AG10803 (cell line): ENCODE measurements around the gene EIF1.

Experiments
- DNase-seq: peaks from one replicate; pipeline ENCODE4 v3.0.0; 2010; ENCODE audit warnings: low read depth
- H3K4me3 ChIP-seq: 2 replicates; pipeline ENCODE4 v1.5.1; 2011; ENCODE audit warnings: mild to moderate bottlenecking, low read length, control low read depth
- TF ChIP-seq, protein P1 (sequence below): conservative IDR thresholded peaks from 2 replicates; pipeline ENCODE4 v1.5.1; 2011; ENCODE audit warnings: mild to moderate bottlenecking, low read length, control low read depth, inconsistent platforms

The EIF1 gene

DNA sequence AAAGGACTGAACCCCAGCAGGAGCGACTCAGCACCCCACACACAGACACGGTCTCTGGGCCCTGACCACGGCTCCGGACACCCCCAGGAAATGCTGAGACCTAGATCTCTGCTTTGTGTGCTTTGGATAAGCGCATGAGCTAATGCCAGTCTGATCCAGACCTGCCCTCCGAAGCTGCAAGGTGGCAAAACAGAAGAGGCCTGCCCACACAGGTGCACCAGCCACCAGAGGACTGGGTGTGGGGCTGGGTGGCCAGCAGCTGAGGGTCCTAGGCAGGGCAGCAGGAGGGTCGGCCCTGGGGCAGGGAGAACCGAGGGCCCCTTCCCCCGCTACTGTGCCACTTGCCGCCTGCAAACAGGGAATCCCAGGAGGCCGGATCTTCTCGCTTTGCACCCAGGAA, 30.7 kb upstream of the EIF1 start:
- DNase-seq = no peak
- TF ChIP-seq, protein P1, sequence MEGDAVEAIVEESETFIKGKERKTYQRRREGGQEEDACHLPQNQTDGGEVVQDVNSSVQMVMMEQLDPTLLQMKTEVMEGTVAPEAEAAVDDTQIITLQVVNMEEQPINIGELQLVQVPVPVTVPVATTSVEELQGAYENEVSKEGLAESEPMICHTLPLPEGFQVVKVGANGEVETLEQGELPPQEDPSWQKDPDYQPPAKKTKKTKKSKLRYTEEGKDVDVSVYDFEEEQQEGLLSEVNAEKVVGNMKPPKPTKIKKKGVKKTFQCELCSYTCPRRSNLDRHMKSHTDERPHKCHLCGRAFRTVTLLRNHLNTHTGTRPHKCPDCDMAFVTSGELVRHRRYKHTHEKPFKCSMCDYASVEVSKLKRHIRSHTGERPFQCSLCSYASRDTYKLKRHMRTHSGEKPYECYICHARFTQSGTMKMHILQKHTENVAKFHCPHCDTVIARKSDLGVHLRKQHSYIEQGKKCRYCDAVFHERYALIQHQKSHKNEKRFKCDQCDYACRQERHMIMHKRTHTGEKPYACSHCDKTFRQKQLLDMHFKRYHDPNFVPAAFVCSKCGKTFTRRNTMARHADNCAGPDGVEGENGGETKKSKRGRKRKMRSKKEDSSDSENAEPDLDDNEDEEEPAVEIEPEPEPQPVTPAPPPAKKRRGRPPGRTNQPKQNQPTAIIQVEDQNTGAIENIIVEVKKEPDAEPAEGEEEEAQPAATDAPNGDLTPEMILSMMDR = no peak
- H3K4me3 ChIP-seq = no peak overlapping the region

DNA sequence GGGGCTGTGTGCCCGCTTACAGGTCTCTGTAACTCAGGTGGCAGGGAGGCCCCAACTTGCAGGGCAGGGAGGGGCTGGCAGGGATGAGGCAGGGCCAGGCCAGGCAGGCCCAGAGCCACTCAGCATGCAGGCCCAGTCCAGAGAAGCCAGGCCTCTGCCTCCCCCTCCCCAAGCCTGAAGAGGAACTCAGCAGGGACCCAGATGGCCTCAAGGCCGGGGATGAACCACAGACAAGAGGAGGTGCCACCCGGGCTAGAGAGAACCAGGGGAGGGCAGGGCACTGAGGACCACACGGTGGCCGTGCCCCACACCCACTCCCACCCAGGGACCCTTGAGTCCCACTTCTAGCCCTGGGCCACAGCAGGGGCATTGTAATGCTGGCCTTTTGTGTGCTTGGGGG, 29.8 kb upstream of the EIF1 start:
- TF ChIP-seq, protein P1 = no peak
- no peak overlapping the region for H3K4me3 ChIP-seq
- DNase-seq = no peak

DNA sequence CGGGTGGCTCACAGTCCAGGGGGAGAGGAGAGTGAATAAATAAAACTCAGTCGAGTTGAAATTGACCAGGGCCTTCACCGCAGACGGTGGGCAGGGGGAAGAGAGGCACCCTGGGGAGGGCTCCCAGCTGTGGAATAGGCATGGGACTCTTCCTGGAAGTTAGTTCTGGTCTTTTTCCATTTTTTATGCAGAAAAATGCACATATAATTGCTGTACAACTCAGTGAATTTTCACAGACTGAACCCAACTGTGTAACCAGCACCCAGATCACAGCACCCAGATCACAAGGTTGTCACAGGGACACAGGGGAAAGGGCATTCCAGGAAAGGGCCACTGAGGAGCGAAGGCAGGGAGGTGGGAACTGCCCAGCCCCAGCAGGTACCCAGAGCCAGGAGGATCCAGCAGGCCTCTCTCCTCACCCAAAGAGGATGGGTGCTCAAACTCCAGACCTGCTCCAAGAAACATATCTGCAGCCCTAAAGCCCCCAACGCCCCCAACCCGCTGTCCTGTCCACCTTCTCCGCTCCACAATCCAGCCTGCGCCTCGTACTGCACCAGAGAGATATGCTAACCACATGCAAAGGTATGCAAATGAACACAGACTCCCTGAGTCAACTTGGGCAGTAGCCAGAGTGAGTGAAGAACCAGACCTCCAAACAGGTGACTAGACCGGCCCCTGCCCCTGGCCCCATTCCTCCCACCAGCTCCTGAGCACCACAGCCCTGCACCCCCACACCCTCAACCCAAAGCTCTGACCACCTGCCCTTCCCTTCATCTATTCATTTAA, 29.1 kb upstream of the EIF1 start:
- no peak overlapping the region for H3K4me3 ChIP-seq
- DNase-seq = no peak
- TF ChIP-seq, protein P1 = no peak

DNA sequence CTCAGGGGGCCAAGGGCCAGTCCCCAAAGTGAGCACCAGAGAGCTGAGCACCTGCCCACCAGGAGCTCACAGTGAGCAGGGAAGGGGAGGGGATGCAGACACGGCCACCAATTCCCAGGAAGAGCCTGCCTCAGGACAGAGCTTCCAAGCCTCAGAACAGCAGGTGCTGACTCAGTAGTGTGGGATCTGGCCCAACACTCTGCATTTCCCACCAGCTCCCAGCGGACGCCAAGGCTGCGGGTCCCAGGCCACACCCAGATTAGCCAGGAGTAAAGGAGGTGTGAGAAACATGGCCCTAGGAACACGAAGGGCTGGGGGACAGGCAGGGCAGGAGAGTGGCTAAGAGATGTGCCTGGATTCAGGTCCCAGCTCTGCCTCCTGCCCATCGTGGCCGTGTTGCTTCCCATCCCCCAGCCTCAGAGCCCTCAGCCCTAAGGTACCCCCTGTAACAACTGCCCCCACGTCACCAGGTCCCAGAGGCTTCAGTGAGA, 28.4 kb upstream of the EIF1 start:
- no peak overlapping the region for H3K4me3 ChIP-seq
- TF ChIP-seq, protein P1 = no peak
- no peak for DNase-seq

DNA sequence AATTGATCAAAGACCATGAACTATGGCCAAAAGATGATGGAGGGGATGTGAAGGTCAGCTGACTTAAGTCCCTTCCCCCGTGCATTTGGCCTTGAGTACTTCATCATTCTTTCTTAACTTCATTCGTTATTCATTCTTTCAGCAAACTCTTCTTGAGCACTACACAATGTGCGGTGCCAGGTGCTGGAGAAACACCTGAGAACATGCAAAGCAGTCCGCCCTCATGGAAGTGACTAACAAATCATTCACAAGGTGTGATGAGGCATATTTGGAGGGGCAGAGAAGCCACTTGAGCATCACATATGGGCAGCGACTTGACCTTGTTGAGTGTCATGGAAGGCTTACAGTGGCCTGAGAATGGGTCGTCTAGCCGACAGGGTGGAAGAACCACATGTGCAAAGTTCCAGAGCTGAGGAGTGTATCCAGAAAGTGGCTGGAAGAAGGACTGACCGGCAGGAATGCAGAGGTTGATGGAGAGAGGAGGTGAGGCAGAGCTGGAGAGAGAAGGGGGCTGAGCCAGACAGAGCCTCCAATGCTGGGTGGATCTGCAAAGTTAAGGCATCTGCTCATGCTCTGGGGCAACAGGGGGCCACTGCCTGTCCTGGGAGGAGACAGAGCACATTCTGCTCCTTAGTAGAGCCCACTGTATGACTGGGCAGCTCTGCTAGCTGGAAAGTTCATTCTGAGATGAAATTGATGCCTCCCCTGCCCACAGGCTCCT, 25.1 kb upstream of the EIF1 start:
- TF ChIP-seq, protein P1 = no peak
- H3K4me3 ChIP-seq = no peak overlapping the region
- no peak for DNase-seq

DNA sequence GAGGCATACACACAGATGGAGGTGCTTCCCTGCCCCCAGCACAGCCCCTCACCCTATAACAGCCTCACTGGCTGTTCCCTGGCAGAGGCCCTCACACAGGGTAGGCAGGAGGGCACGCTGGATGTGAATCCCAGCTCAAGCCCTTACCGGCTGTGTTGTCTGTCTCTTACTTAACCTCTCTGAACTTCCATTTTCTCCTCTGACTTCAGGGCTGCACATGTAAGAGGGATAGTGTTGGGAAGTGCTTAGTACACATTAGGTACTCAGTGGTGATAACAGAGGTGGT, 24.6 kb upstream of the EIF1 start:
- DNase-seq = no peak
- H3K4me3 ChIP-seq = no peak overlapping the region
- TF ChIP-seq, protein P1 = no peak
